HL-60 (cell line): ENCODE results near the gene KCNG2.
"Not testable (repeated sequence)": the region's sequence is repeated elsewhere in the genome, so short reads cannot be mapped to it uniquely, and the experiment has no call there.

Experiments
- GABPA ChIP-seq: IDR thresholded peaks from 2 replicates; pipeline ENCODE4 v1.6.1; 2012; ENCODE audit warnings: low read depth
- POLR2AphosphoS5 ChIP-seq: IDR thresholded peaks from 2 replicates; pipeline ENCODE4 v1.6.1; 2012; ENCODE audit warnings: low read depth
- SPI1 ChIP-seq: IDR thresholded peaks from 2 replicates; pipeline ENCODE4 v1.6.1; 2012; ENCODE audit warnings: low read depth, mild to moderate bottlenecking, borderline replicate concordance
- TF ChIP-seq, protein P1 (sequence below): IDR thresholded peaks from one replicate; pipeline ENCODE4 v1.5.1; 2011; ENCODE audit warnings: low read length, control low read depth, inconsistent platforms; ENCODE audit not compliant: insufficient read depth
- TF ChIP-seq, protein P2 (sequence below): IDR thresholded peaks from 2 replicates; pipeline ENCODE4 v1.6.1; 2012; ENCODE audit warnings: low read depth; ENCODE audit not compliant: insufficient replicate concordance

DNA sequence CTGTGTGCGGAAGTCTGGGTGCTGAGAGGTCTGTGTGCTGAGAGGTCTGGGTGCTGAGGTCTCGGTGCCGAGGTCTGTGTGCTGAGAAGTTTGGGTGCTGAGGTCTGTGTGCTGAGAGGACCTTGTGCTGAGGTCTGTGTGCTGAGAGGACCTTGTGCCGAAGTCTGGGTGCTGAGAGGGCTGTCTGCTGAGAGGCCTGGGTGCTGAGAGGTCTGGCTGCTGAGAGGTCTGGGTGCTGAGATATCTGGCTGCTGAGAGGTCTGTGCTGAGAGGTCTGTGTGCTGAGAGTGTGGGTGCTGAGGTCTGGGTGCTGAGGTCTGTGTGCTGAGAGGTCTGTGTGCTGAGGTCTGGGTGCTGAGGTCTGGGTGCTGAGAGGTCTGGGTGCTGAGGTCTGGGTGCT lies 67.2 kb downstream of the KCNG2 start:
- TF ChIP-seq, protein P1, sequence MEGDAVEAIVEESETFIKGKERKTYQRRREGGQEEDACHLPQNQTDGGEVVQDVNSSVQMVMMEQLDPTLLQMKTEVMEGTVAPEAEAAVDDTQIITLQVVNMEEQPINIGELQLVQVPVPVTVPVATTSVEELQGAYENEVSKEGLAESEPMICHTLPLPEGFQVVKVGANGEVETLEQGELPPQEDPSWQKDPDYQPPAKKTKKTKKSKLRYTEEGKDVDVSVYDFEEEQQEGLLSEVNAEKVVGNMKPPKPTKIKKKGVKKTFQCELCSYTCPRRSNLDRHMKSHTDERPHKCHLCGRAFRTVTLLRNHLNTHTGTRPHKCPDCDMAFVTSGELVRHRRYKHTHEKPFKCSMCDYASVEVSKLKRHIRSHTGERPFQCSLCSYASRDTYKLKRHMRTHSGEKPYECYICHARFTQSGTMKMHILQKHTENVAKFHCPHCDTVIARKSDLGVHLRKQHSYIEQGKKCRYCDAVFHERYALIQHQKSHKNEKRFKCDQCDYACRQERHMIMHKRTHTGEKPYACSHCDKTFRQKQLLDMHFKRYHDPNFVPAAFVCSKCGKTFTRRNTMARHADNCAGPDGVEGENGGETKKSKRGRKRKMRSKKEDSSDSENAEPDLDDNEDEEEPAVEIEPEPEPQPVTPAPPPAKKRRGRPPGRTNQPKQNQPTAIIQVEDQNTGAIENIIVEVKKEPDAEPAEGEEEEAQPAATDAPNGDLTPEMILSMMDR: not testable (repeated sequence)
- not testable (repeated sequence) for TF ChIP-seq POLR2AphosphoS5, GABPA, SPI1
- TF ChIP-seq, protein P2, sequence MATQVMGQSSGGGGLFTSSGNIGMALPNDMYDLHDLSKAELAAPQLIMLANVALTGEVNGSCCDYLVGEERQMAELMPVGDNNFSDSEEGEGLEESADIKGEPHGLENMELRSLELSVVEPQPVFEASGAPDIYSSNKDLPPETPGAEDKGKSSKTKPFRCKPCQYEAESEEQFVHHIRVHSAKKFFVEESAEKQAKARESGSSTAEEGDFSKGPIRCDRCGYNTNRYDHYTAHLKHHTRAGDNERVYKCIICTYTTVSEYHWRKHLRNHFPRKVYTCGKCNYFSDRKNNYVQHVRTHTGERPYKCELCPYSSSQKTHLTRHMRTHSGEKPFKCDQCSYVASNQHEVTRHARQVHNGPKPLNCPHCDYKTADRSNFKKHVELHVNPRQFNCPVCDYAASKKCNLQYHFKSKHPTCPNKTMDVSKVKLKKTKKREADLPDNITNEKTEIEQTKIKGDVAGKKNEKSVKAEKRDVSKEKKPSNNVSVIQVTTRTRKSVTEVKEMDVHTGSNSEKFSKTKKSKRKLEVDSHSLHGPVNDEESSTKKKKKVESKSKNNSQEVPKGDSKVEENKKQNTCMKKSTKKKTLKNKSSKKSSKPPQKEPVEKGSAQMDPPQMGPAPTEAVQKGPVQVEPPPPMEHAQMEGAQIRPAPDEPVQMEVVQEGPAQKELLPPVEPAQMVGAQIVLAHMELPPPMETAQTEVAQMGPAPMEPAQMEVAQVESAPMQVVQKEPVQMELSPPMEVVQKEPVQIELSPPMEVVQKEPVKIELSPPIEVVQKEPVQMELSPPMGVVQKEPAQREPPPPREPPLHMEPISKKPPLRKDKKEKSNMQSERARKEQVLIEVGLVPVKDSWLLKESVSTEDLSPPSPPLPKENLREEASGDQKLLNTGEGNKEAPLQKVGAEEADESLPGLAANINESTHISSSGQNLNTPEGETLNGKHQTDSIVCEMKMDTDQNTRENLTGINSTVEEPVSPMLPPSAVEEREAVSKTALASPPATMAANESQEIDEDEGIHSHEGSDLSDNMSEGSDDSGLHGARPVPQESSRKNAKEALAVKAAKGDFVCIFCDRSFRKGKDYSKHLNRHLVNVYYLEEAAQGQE: not testable (repeated sequence)
